Keratinocyte (primary cell): ENCODE results near the gene SOD1. TPM values are rescaled to one million over a fixed set of nuclear protein-coding genes. Genes with fewer than 3 reads are reported as not detected.
"Not testable (repeated sequence)": the region's sequence is repeated elsewhere in the genome, so short reads cannot be mapped to it uniquely, and the experiment has no call there.

Experiments used
- DNase-seq: peaks from one replicate; pipeline ENCODE4 v3.0.0-alpha.2; 2011; ENCODE audit warnings: low read depth, missing footprints, low spot score
- FAIRE-seq: peaks from 2 replicates; lab custom pipeline; 2011; peaks lifted over from hg19 to GRCh38; lab: Jason Lieb, UNC
- H2AFZ ChIP-seq: 2 replicates; pipeline ENCODE4 v1.6.0; 2012; ENCODE audit warnings: low read length, control low read depth, inconsistent platforms; ENCODE audit not compliant: control insufficient read depth
- H3K27ac ChIP-seq: 2 replicates; pipeline ENCODE4 v1.5.1; 2011; ENCODE audit warnings: low read length; ENCODE audit not compliant: control insufficient read depth, insufficient read depth
- H3K27me3 ChIP-seq: 3 replicates; pipeline ENCODE4 v1.6.0; 2011; ENCODE audit warnings: low read length; ENCODE audit not compliant: control insufficient read depth, insufficient read depth; ENCODE audit errors: extremely low read depth
- H3K36me3 ChIP-seq, 2 experiments: 2 replicates in 1 of 2; 3 replicates in 1 of 2; pipeline ENCODE4 v1.5.1; 2011; ENCODE audit warnings: low read length in 2 of 2, mild to moderate bottlenecking in 1 of 2; ENCODE audit not compliant: control insufficient read depth in 2 of 2, insufficient read depth in 2 of 2; ENCODE audit errors: extremely low read depth in 1 of 2
- H3K4me1 ChIP-seq: 3 replicates; pipeline ENCODE4 v1.5.1; 2011; ENCODE audit warnings: low read length; ENCODE audit not compliant: control insufficient read depth, insufficient read depth; ENCODE audit errors: extremely low read depth
- H3K4me2 ChIP-seq: 3 replicates; pipeline ENCODE4 v1.6.0; 2011; ENCODE audit warnings: low read depth, low read length; ENCODE audit not compliant: control insufficient read depth, insufficient read depth; ENCODE audit errors: extremely low read depth
- H3K4me3 ChIP-seq, 3 experiments: fragments of 200-600 bp in 1 of 3; sonication (generic) in 1 of 3; 2 replicates in 2 of 3; 3 replicates in 1 of 3; pipeline ENCODE4 v1.5.1; 2011 to 2016; ENCODE audit warnings: low read length in 3 of 3, mild to moderate bottlenecking in 3 of 3, control low read depth in 2 of 3, inconsistent platforms in 1 of 3, low read depth in 1 of 3, mixed read lengths in 1 of 3, mixed run types in 1 of 3, moderate library complexity in 1 of 3; ENCODE audit not compliant: control insufficient read depth in 2 of 3, insufficient read depth in 2 of 3; ENCODE audit errors: extremely low read depth in 1 of 3
- H3K79me2 ChIP-seq: 2 replicates; pipeline ENCODE4 v1.6.0; 2012; ENCODE audit warnings: low read length; ENCODE audit not compliant: control insufficient read depth, insufficient read depth
- H3K9ac ChIP-seq: 3 replicates; pipeline ENCODE4 v1.6.0; 2011; ENCODE audit warnings: low read length; ENCODE audit not compliant: control insufficient read depth, insufficient read depth; ENCODE audit errors: extremely low read depth
- H3K9me1 ChIP-seq: 3 replicates; pipeline ENCODE4 v1.6.0; 2011; ENCODE audit warnings: low read length; ENCODE audit not compliant: control insufficient read depth, insufficient read depth; ENCODE audit errors: extremely low read depth
- H3K9me3 ChIP-seq: 2 replicates; pipeline ENCODE4 v1.5.1; 2012; ENCODE audit warnings: low read depth, low read length; ENCODE audit not compliant: control insufficient read depth
- H4K20me1 ChIP-seq: 3 replicates; pipeline ENCODE4 v1.6.0; 2011; ENCODE audit warnings: low read length; ENCODE audit not compliant: control insufficient read depth, insufficient read depth; ENCODE audit errors: extremely low read depth
- CTCF ChIP-seq, 3 experiments: IDR thresholded peaks in 1 of 3; conservative IDR thresholded peaks in 1 of 3; optimal IDR thresholded peaks in 1 of 3; 2 replicates in 2 of 3; 3 replicates in 1 of 3; pipeline versions ENCODE3 to v1.5.1; 2011; ENCODE audit warnings: low read length in 3 of 3, mild to moderate bottlenecking in 3 of 3, moderate library complexity in 2 of 3, control low read depth in 1 of 3, inconsistent platforms in 1 of 3; ENCODE audit not compliant: insufficient read depth in 2 of 3; ENCODE audit errors: extremely low read depth in 1 of 3
- EZH2 ChIP-seq: IDR thresholded peaks from one replicate; pipeline ENCODE4 v1.6.1; 2012; ENCODE audit warnings: inconsistent platforms, mild to moderate bottlenecking, low read length, moderate library complexity
- dilution Hi-C: fragments of 300-500 bp; cut with MboI; formaldehyde crosslinking; loops from one replicate; pipeline ENCODE4 v1.7.0; 2020; ENCODE audit warnings: low sequenced_read_pairs; ENCODE audit not compliant: extremely low pct_ligation_motif_present
- polyA plus RNA-seq, 5 experiments: library from polyadenylated mRNA; depleted of rRNA in 3 of 5; stranded (reverse) in 3 of 5; stranded (forward) in 1 of 5; unstranded in 1 of 5; fragments of >200 nt; gene quantifications; 1 replicate in 1 of 5; 2 replicates in 3 of 5; 3 replicates in 1 of 5; pipeline versions ENCODE4 v1.2.1 to v1.2.3, GENCODE V29; 2011 to 2012; ENCODE audit warnings: missing spikeins in 2 of 5, low read depth in 1 of 5, low replicate concordance in 1 of 5

SOD1 gene
- polyA plus RNA-seq, 1 donor (not counting 4 experiments of a cell fraction or from before 2014, with no cell fraction given), result 426 TPM

GRCh38 chr21:31650930-31651329, 8.6 kb upstream of the SOD1 start:
- Histone ChIP-seq H3K27me3 (no peaks in the 10 kb centered on the region), H3K9ac (no peak overlapping the region), H3K4me2 (no peak overlapping the region), H3K4me1 (no peaks in the 10 kb centered on the region), H4K20me1 (no peaks in the 10 kb centered on the region), H3K4me3 (no peak overlapping the region), H3K36me3 (no peaks in the 10 kb centered on the region), H3K9me3 (no peaks in the 10 kb centered on the region), H3K9me1 (no peaks in the 10 kb centered on the region), H2AFZ (no peak overlapping the region), H3K79me2 (no peaks in the 10 kb centered on the region), H3K27ac (no peak overlapping the region)
- dilution Hi-C loops, result no loop called here
- FAIRE-seq (no peak), DNase-seq (no peak)
- TF ChIP-seq CTCF (optimal IDR thresholded peaks at IDR 0.05 in 1 of 3, IDR thresholded peaks at IDR 0.05 in 1 of 3, conservative IDR thresholded peaks at IDR 0.05 in 1 of 3; ENCODE audit: extremely low read depth in 1 of 3, insufficient read depth in 2 of 3, low read length in 3 of 3), result no peak
- TF ChIP-seq EZH2, result no peak

- H3K9me3 ChIP-seq, H3K27ac ChIP-seq, H3K4me1 ChIP-seq, H3K4me2 ChIP-seq, H3K27me3 ChIP-seq, H3K9me1 ChIP-seq, FAIRE-seq, H3K9ac ChIP-seq, H3K4me3 ChIP-seq, H3K79me2 ChIP-seq, DNase-seq, H3K36me3 ChIP-seq, H2AFZ ChIP-seq, dilution Hi-C loops, H4K20me1 ChIP-seq: not testable (repeated sequence)
Observed at GRCh38 chr21:31651491-31651890, 8.0 kb upstream of the SOD1 start.

- H3K79me2 ChIP-seq, result no peaks in the 10 kb centered on the region
- H3K9me3 ChIP-seq, result no peaks in the 10 kb centered on the region
- no peak for FAIRE-seq
Observed at GRCh38 chr21:31654340-31654739, 5.2 kb upstream of the SOD1 start.

More at GRCh38 chr21:31654340-31654739, 5.2 kb upstream of the SOD1 start:
- Histone ChIP-seq H3K4me1 (peaks cover 8% of the 10 kb centered on the region), H3K4me3 (no peak overlapping the region), H3K9me1 (no peaks in the 10 kb centered on the region), H3K4me2 (no peak overlapping the region), H3K9ac (no peak overlapping the region), H3K36me3 (no peaks in the 10 kb centered on the region), H3K27me3 (no peaks in the 10 kb centered on the region), H4K20me1 (no peaks in the 10 kb centered on the region), H3K27ac (no peak overlapping the region), H2AFZ (no peak overlapping the region)
- no peak for DNase-seq
- TF ChIP-seq CTCF (optimal IDR thresholded peaks at IDR 0.05 in 1 of 3, IDR thresholded peaks at IDR 0.05 in 1 of 3, conservative IDR thresholded peaks at IDR 0.05 in 1 of 3; ENCODE audit: extremely low read depth in 1 of 3, insufficient read depth in 2 of 3, low read length in 3 of 3) (no peak), EZH2 (no peak)
- dilution Hi-C loops, result no loop called here
